Activated B cell treated with CpG ODN at 0.5 μM for 24 hours (primary cell): ENCODE data around the gene PDE6H. TPM values are rescaled to one million over a fixed set of nuclear protein-coding genes. Genes with fewer than 3 reads are reported as not detected.

ENCODE experiments used
- ATAC-seq: fragments of 200-7000 bp; cut with Tn5 transposase; one replicate; pipeline ENCODE4 v1.10.0; 2021; ENCODE audit warnings: low read depth, mild to moderate bottlenecking, moderate library complexity
- CTCF ChIA-PET: fragments of 350-600 bp; sonication (Branson Sonifier 250); formaldehyde crosslinking; loops from one replicate; lab custom pipeline; 2021; ENCODE audit warnings: antibody characterized with exemption; lab: Charles Lee
- POLR2A ChIA-PET: fragments of 350-600 bp; sonication (Branson Sonifier 250); formaldehyde crosslinking; loops from one replicate; lab custom pipeline; 2021; ENCODE audit warnings: antibody characterized with exemption; lab: Charles Lee
- DNase-seq: peaks from one replicate; pipeline ENCODE4 v3.0.0; 2022
- H3K27ac Mint-ChIP-seq: one replicate; pipeline ENCODE4 v1.8.0; 2020; ENCODE audit warnings: mixed read lengths
- H3K27me3 Mint-ChIP-seq: one replicate; pipeline ENCODE4 v1.8.0; 2021; ENCODE audit warnings: mixed read lengths
- H3K36me3 Mint-ChIP-seq: one replicate; pipeline ENCODE4 v1.8.0; 2021; ENCODE audit warnings: low read depth, mixed read lengths
- H3K4me1 Mint-ChIP-seq: one replicate; pipeline ENCODE4 v1.8.0; 2021; ENCODE audit warnings: mixed read lengths
- H3K4me3 Mint-ChIP-seq: one replicate; pipeline ENCODE4 v1.8.0; 2020; ENCODE audit warnings: mild to moderate bottlenecking, mixed read lengths
- H3K9me3 Mint-ChIP-seq: one replicate; pipeline ENCODE4 v1.8.0; 2020; ENCODE audit warnings: mixed read lengths
- CTCF ChIP-seq: fragments of 200-600 bp; IDR thresholded peaks from one replicate; pipeline ENCODE4 v1.8.0; 2022; ENCODE audit warnings: antibody characterized with exemption, mild to moderate bottlenecking
- intact Hi-C: fragments of 100-400 bp; cut with micrococcal nuclease; formaldehyde crosslinking; loops from one replicate; pipeline ENCODE4 v1.15.1; 2024
- total RNA-seq: library from RNA; stranded (reverse); gene quantifications from 2 replicates; pipeline ENCODE4 v1.2.3, GENCODE V29; 2022

The PDE6H gene
- total RNA-seq, 1 donor from 2014 or later: not detected

- H3K27me3 Mint-ChIP-seq: no peaks in the 10 kb centered on the region
- intact Hi-C loops: loop anchor here (2.0 kb wide), 1 partner anchor 17 kb away; no protein-coding TSS in a partner anchor
- peaks cover 65% of the 10 kb centered on the region for H3K4me1 Mint-ChIP-seq
- CTCF ChIA-PET: interaction anchor here (0.9 to 1.5 kb wide), 3 partner anchors 14 to 238 kb away, joined by 3 to 4 read pairs (median 3); no protein-coding TSS in a partner anchor
- POLR2A ChIA-PET: interaction anchor here (0.6 to 7.2 kb wide), 10 partner anchors 8 to 190 kb away, joined by 3 to 98 read pairs (median 6); partner anchors contain the start of gene ERP27
- peak overlapping the region; percentile 98 for H3K27ac Mint-ChIP-seq
- ATAC-seq (no peak), DNase-seq (no peak)
- peaks cover 37% of the 10 kb centered on the region for H3K36me3 Mint-ChIP-seq
- no peaks in the 10 kb centered on the region for H3K9me3 Mint-ChIP-seq
- H3K4me3 Mint-ChIP-seq: peak overlapping the region; percentile 96
- TF ChIP-seq CTCF: no peak
These were observed 10.7 kb upstream of the PDE6H start for GRCh38 chr12:14962153-14962539.

- ChIA-PET POLR2A (interaction anchor here (1.4 to 7.2 kb wide), 2 partner anchors 22 to 190 kb away, joined by 4 to 98 read pairs; a partner anchor contains a TSS), CTCF (interaction anchor here (0.6 to 1.5 kb wide), 2 partner anchors 239 to 563 kb away, joined by 3 read pairs; no protein-coding TSS in a partner anchor)
- intact Hi-C loops: loop anchor here (2.0 kb wide), 1 partner anchor 16 kb away; no protein-coding TSS in a partner anchor
- Mint-ChIP-seq H3K4me3 (no peak overlapping the region), H3K27me3 (no peaks in the 10 kb centered on the region), H3K9me3 (no peaks in the 10 kb centered on the region), H3K36me3 (peaks cover 33% of the 10 kb centered on the region), H3K27ac (peak overlapping the region; percentile 98), H3K4me1 (peaks cover 62% of the 10 kb centered on the region)
- ATAC-seq (no peak), DNase-seq (no peak)
- no peak for TF ChIP-seq CTCF
These were observed 10.0 kb upstream of the PDE6H start for GRCh38 chr12:14962797-14963196.

GRCh38 chr12:14963520-14963919 is 9.3 kb upstream of the PDE6H start:
- H3K9me3 Mint-ChIP-seq: no peaks in the 10 kb centered on the region
- no peaks in the 10 kb centered on the region for H3K27me3 Mint-ChIP-seq
- peaks cover 27% of the 10 kb centered on the region for H3K36me3 Mint-ChIP-seq
- H3K27ac Mint-ChIP-seq: peak overlapping the region; percentile 98
- CTCF ChIA-PET: interaction anchor here (0.6 kb wide), 1 partner anchor 562 kb away, joined by 3 read pairs; no protein-coding TSS in a partner anchor
- no peak overlapping the region for H3K4me3 Mint-ChIP-seq
- peaks cover 56% of the 10 kb centered on the region for H3K4me1 Mint-ChIP-seq
- POLR2A ChIA-PET: interaction anchor here (1.4 kb wide), 1 partner anchor 21 kb away, joined by 4 read pairs; no protein-coding TSS in a partner anchor
- intact Hi-C loops: loop anchor here (2.0 kb wide), 1 partner anchor 15 kb away; no protein-coding TSS in a partner anchor
- no peak for TF ChIP-seq CTCF
- no peak for ATAC-seq
- no peak for DNase-seq

- Mint-ChIP-seq H3K27me3 (no peaks in the 10 kb centered on the region), H3K4me1 (peaks cover 47% of the 10 kb centered on the region), H3K27ac (peak overlapping the region; percentile 53), H3K4me3 (no peak overlapping the region), H3K9me3 (no peaks in the 10 kb centered on the region), H3K36me3 (peaks cover 19% of the 10 kb centered on the region)
- ChIA-PET POLR2A (no interaction called here), CTCF (no interaction called here)
- ATAC-seq (no peak), DNase-seq (no peak)
- intact Hi-C loops: no loop called here
- no peak for TF ChIP-seq CTCF
These were observed 8.4 kb upstream of the PDE6H start for GRCh38 chr12:14964406-14964805.

GRCh38 chr12:14965221-14965620 is 7.6 kb upstream of the PDE6H start:
- H3K36me3 Mint-ChIP-seq: peaks cover 11% of the 10 kb centered on the region
- H3K4me1 Mint-ChIP-seq: peaks cover 40% of the 10 kb centered on the region
- intact Hi-C loops: no loop called here
- DNase-seq (no peak), ATAC-seq (no peak)
- TF ChIP-seq CTCF: no peak
- no peaks in the 10 kb centered on the region for H3K9me3 Mint-ChIP-seq
- H3K27ac Mint-ChIP-seq: peak overlapping the region; percentile 53
- CTCF ChIA-PET: interaction anchor here (0.7 kb wide), 1 partner anchor 30 kb away, joined by 3 read pairs; no protein-coding TSS in a partner anchor
- H3K27me3 Mint-ChIP-seq: no peaks in the 10 kb centered on the region
- no peak overlapping the region for H3K4me3 Mint-ChIP-seq
- POLR2A ChIA-PET: interaction anchor here (1.0 kb wide), 1 partner anchor 9 kb away, joined by 3 read pairs; no protein-coding TSS in a partner anchor
